ENCODE results near the gene MYRF. TPM values are rescaled to one million over a fixed set of nuclear protein-coding genes. Genes with fewer than 3 reads are reported as not detected.

The MYRF gene
- polyA plus RNA-seq, 1 donor (not counting 4 experiments of a cell fraction or from before 2014, with no cell fraction given): 0.14 TPM

- H4K20me1 ChIP-seq (ENCODE audit: control insufficient read depth, extremely low read depth, insufficient read depth, low read length): no peaks in the 10 kb centered on the region
- no peak for TF ChIP-seq EZH2 (IDR thresholded peaks at IDR 0.05; ENCODE audit: low read length)
- no peak for TF ChIP-seq CTCF (optimal IDR thresholded peaks at IDR 0.05 in 1 of 3, IDR thresholded peaks at IDR 0.05 in 1 of 3, conservative IDR thresholded peaks at IDR 0.05 in 1 of 3; ENCODE audit: extremely low read depth in 1 of 3, insufficient read depth in 2 of 3, low read length in 3 of 3)
- DNase-seq (ENCODE audit: low read depth, low spot score) (no peak), FAIRE-seq (no peak)
- no peaks in the 10 kb centered on the region for H3K9me3 ChIP-seq (ENCODE audit: control insufficient read depth, low read depth, low read length)
- H3K36me3 ChIP-seq (ENCODE audit: control insufficient read depth in 2 of 2, extremely low read depth in 1 of 2, insufficient read depth in 2 of 2, low read length in 2 of 2): no peaks in the 10 kb centered on the region
- peaks cover 9% of the 10 kb centered on the region for H3K27me3 ChIP-seq (ENCODE audit: control insufficient read depth, extremely low read depth, insufficient read depth, low read length)
- no peak overlapping the region for H3K4me2 ChIP-seq (ENCODE audit: control insufficient read depth, extremely low read depth, insufficient read depth, low read depth, low read length)
- H3K27ac ChIP-seq (ENCODE audit: control insufficient read depth, insufficient read depth, low read length): no peak overlapping the region
- H3K79me2 ChIP-seq (ENCODE audit: control insufficient read depth, insufficient read depth, low read length): no peaks in the 10 kb centered on the region
- no peak overlapping the region for H3K4me3 ChIP-seq (ENCODE audit: control insufficient read depth in 2 of 3, extremely low read depth in 1 of 3, insufficient read depth in 2 of 3, low read depth in 1 of 3, low read length in 3 of 3)
- no peaks in the 10 kb centered on the region for H3K4me1 ChIP-seq (ENCODE audit: control insufficient read depth, extremely low read depth, insufficient read depth, low read length)
- no peak overlapping the region for H2AFZ ChIP-seq (ENCODE audit: control insufficient read depth, low read length)
- no peaks in the 10 kb centered on the region for H3K9me1 ChIP-seq (ENCODE audit: control insufficient read depth, extremely low read depth, insufficient read depth, low read length)
- dilution Hi-C loops (cut with MboI; ENCODE audit: extremely low pct_ligation_motif_present, low sequenced_read_pairs): no loop called here
- H3K9ac ChIP-seq (ENCODE audit: control insufficient read depth, extremely low read depth, insufficient read depth, low read length): no peak overlapping the region
Observed at GRCh38 chr11:61766353-61766841, 14.0 kb downstream of the MYRF start.

- Histone ChIP-seq H3K27ac (ENCODE audit: control insufficient read depth, insufficient read depth, low read length) (no peak overlapping the region), H3K9me3 (ENCODE audit: control insufficient read depth, low read depth, low read length) (no peaks in the 10 kb centered on the region), H3K9me1 (ENCODE audit: control insufficient read depth, extremely low read depth, insufficient read depth, low read length) (no peaks in the 10 kb centered on the region), H3K4me3 (ENCODE audit: control insufficient read depth in 2 of 3, extremely low read depth in 1 of 3, insufficient read depth in 2 of 3, low read depth in 1 of 3, low read length in 3 of 3) (no peak overlapping the region), H2AFZ (ENCODE audit: control insufficient read depth, low read length) (no peak overlapping the region), H3K4me2 (ENCODE audit: control insufficient read depth, extremely low read depth, insufficient read depth, low read depth, low read length) (no peak overlapping the region), H3K9ac (ENCODE audit: control insufficient read depth, extremely low read depth, insufficient read depth, low read length) (no peak overlapping the region), H4K20me1 (ENCODE audit: control insufficient read depth, extremely low read depth, insufficient read depth, low read length) (no peaks in the 10 kb centered on the region), H3K36me3 (ENCODE audit: control insufficient read depth in 2 of 2, extremely low read depth in 1 of 2, insufficient read depth in 2 of 2, low read length in 2 of 2) (no peaks in the 10 kb centered on the region), H3K79me2 (ENCODE audit: control insufficient read depth, insufficient read depth, low read length) (no peaks in the 10 kb centered on the region), H3K4me1 (ENCODE audit: control insufficient read depth, extremely low read depth, insufficient read depth, low read length) (peaks cover 3% of the 10 kb centered on the region), H3K27me3 (ENCODE audit: control insufficient read depth, extremely low read depth, insufficient read depth, low read length) (no peaks in the 10 kb centered on the region)
- DNase-seq (ENCODE audit: low read depth, low spot score): no peak
- dilution Hi-C loops (cut with MboI; ENCODE audit: extremely low pct_ligation_motif_present, low sequenced_read_pairs): no loop called here
- FAIRE-seq: no peak
- TF ChIP-seq CTCF (optimal IDR thresholded peaks at IDR 0.05 in 1 of 3, IDR thresholded peaks at IDR 0.05 in 1 of 3, conservative IDR thresholded peaks at IDR 0.05 in 1 of 3; ENCODE audit: extremely low read depth in 1 of 3, insufficient read depth in 2 of 3, low read length in 3 of 3): no peak
- TF ChIP-seq EZH2 (IDR thresholded peaks at IDR 0.05; ENCODE audit: low read length): no peak
Observed at GRCh38 chr11:61768376-61769076, 16.1 kb downstream of the MYRF start.

All from keratinocyte (primary cell).